WERI-Rb-1 (cell line): Measurements from ENCODE around the gene IL22RA1.

ENCODE experiments used
- DNase-seq: peaks from one replicate; pipeline ENCODE4 v3.0.0-alpha.2; 2020
- H3K27ac ChIP-seq: fragments of 250-450 bp; sonication (Bioruptor Pico); 2 replicates; pipeline ENCODE4 v1.5.1; 2020; ENCODE audit warnings: mild to moderate bottlenecking, moderate library complexity
- H3K27me3 ChIP-seq: fragments of 250-450 bp; sonication (Bioruptor Pico); 2 replicates; pipeline ENCODE4 v1.5.1; 2021; ENCODE audit warnings: mild to moderate bottlenecking, low read depth, moderate library complexity; ENCODE audit not compliant: insufficient read depth, severe bottlenecking
- H3K36me3 ChIP-seq: fragments of 250-450 bp; sonication (Bioruptor Pico); 2 replicates; pipeline ENCODE4 v1.5.1; 2020; ENCODE audit warnings: mild to moderate bottlenecking, moderate library complexity
- H3K4me3 ChIP-seq: 2 replicates; pipeline ENCODE4 v1.5.1; 2011; ENCODE audit warnings: low read depth, mild to moderate bottlenecking, control low read depth, low read length
- H3K9me3 ChIP-seq: fragments of 250-450 bp; sonication (Bioruptor Pico); 2 replicates; pipeline ENCODE4 v1.5.1; 2021; ENCODE audit warnings: mild to moderate bottlenecking, moderate library complexity; ENCODE audit not compliant: severe bottlenecking
- TF ChIP-seq, protein P1 (sequence below): IDR thresholded peaks from 2 replicates; pipeline ENCODE4 v1.5.1; 2011; ENCODE audit warnings: low read depth, mild to moderate bottlenecking, control low read depth, inconsistent platforms, low read length

The IL22RA1 gene

DNA sequence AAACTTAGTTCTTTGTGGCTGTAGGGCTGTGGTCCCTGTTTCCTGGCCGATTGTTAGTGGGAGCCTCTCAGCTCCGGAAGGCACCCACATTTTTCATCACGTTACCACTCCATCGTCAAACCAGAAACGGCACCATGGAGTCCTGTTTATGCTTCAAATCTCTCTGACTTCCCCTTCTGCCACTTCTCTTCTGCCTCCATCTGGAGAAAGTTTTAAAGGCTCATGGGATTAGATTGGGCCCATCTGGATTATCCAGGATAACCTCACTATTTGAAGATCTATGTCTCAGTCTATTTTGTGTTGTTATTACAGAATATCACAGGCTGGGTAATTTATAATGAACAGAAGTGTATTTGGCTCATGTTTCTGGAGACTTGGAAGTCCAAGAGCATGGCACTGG, 19.3 kb upstream of the IL22RA1 start:
- peak; percentile 37 for DNase-seq
- H3K27me3 ChIP-seq, result no peaks in the 10 kb centered on the region
- TF ChIP-seq, protein P1, sequence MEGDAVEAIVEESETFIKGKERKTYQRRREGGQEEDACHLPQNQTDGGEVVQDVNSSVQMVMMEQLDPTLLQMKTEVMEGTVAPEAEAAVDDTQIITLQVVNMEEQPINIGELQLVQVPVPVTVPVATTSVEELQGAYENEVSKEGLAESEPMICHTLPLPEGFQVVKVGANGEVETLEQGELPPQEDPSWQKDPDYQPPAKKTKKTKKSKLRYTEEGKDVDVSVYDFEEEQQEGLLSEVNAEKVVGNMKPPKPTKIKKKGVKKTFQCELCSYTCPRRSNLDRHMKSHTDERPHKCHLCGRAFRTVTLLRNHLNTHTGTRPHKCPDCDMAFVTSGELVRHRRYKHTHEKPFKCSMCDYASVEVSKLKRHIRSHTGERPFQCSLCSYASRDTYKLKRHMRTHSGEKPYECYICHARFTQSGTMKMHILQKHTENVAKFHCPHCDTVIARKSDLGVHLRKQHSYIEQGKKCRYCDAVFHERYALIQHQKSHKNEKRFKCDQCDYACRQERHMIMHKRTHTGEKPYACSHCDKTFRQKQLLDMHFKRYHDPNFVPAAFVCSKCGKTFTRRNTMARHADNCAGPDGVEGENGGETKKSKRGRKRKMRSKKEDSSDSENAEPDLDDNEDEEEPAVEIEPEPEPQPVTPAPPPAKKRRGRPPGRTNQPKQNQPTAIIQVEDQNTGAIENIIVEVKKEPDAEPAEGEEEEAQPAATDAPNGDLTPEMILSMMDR, result no peak
- H3K36me3 ChIP-seq, result peaks cover 24% of the 10 kb centered on the region
- no peak overlapping the region for H3K27ac ChIP-seq
- no peaks in the 10 kb centered on the region for H3K9me3 ChIP-seq
- no peak overlapping the region for H3K4me3 ChIP-seq

DNA sequence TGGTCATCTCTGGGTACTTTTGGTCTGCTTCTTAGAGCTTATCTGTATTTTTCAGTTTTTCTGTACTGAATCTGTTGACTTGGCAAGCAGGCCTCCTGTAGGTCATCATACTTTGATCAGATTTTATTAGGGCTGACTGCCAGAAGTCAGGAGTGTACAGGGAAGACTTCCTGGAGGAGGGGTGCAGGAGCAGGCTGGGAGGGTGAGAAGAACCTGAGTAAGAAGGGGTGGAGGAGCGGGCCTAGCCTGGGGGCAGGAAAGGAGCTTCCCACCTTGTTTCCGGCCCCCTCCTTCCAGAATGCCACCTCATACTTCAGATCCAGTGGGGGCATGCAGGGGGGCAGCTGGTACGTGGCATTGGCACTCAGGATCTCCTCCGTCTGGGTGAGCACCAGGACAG, 18.3 kb upstream of the IL22RA1 start:
- Histone ChIP-seq H3K36me3 (peaks cover 26% of the 10 kb centered on the region), H3K4me3 (no peak overlapping the region), H3K9me3 (no peaks in the 10 kb centered on the region), H3K27me3 (no peaks in the 10 kb centered on the region), H3K27ac (no peak overlapping the region)
- DNase-seq, result no peak
- TF ChIP-seq, protein P1, result no peak

DNA sequence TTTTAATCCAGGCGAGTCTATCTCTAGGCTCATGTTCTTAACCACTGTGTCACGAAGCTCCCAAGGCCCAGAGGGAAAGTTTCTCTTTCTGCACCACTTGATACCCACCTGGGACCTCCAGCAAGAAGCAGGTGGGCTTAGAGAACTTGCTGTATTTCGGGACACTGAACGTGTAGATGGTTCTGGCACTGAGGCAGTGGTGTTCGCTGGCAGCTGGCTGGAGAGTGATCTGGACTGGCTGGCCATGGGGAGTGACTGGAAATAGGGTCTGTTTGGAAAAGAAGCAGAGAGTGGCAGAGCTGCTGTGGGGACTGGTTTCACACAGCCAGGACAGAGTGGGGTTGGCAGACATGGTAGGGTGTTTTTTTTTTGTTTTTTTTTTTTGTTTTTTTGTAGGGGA, 16.4 kb upstream of the IL22RA1 start:
- Histone ChIP-seq H3K27me3 (no peaks in the 10 kb centered on the region), H3K9me3 (no peaks in the 10 kb centered on the region), H3K4me3 (no peak overlapping the region), H3K36me3 (peaks cover 22% of the 10 kb centered on the region), H3K27ac (no peak overlapping the region)
- no peak for DNase-seq
- TF ChIP-seq, protein P1, result no peak

DNA sequence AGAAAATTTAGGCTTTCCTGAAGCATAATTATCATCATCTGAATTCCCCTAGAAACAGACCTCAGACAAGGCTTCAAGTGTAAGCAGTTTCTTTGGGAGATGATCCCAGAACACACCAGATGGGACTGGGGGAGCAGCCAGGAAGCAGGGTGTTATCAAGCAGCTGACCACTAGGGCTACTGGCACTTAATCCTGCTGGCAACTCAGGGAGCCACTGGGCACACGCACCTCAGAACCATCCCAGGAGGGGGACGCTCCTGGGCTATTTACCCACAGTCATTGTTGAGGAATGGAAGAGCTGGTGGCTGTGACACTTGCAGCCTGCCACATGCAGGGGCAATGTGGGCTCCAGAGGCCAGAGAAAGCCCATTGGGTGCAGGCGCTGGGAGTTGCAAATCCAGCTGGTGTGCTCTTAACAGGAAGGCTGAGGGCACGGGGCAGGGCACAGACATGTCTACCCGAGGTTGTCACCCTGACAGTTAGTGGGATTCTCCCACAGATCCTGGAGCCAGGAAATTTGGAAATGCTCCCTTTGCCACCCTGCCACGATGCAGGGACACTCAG, 15.1 kb upstream of the IL22RA1 start:
- DNase-seq, result peak; percentile 62
- H3K36me3 ChIP-seq, result peaks cover 22% of the 10 kb centered on the region
- no peaks in the 10 kb centered on the region for H3K9me3 ChIP-seq
- H3K4me3 ChIP-seq, result no peak overlapping the region
- TF ChIP-seq, protein P1, result peak; percentile 74
- no peaks in the 10 kb centered on the region for H3K27me3 ChIP-seq
- H3K27ac ChIP-seq, result no peak overlapping the region

DNA sequence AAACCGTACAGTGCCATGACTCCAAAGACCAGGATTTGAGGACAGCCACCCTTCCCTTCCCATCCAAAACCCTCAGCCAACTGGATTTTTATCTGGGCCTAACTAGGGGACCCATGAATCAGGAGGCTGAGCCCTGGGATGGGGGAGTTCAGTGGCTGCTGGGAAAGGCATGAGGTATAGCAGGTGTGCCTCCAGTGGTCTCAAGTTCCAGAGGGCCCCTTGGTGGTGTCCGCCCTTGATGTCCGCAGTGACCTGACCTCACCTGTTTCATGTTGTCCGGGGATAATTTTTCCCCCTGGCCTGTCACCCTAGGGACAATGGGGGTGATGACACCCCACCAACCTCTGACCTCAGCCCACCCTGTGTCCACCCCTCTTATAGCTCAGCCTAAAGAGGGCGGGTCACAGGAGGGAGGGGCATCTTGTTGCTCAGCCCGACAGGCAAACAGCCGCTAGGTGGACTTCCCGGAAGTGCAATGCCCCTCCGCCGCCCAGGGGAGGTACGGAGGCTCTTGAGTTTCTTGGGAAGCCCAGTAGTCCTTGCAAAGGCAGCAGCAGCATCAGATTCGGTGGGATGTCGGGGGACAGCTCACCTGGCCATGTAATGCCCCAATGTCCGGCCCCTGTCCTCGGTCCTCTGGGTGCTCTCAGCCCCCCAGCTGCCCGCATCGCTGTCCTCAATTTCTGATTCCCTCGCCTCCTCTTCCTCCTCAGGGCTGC, 13.8 kb upstream of the IL22RA1 start:
- no peak for DNase-seq
- TF ChIP-seq, protein P1, result no peak
- H3K27me3 ChIP-seq, result no peaks in the 10 kb centered on the region

More for the DNA sequence above, 13.8 kb upstream of the IL22RA1 start:
- Histone ChIP-seq H3K4me3 (no peak overlapping the region), H3K27ac (no peak overlapping the region), H3K36me3 (peaks cover 22% of the 10 kb centered on the region), H3K9me3 (no peaks in the 10 kb centered on the region)
